CD4-positive, alpha-beta T cell treated with Interleukin-6 at 100 ng/mL for 8 hours (primary cell): ENCODE data around the gene OR5D13.

Source experiments
- DNase-seq: peaks from one replicate; pipeline ENCODE4 v3.0.0-alpha.2; 2020; ENCODE audit warnings: mixed read lengths, low spot score

Gene OR5D13, protein sequence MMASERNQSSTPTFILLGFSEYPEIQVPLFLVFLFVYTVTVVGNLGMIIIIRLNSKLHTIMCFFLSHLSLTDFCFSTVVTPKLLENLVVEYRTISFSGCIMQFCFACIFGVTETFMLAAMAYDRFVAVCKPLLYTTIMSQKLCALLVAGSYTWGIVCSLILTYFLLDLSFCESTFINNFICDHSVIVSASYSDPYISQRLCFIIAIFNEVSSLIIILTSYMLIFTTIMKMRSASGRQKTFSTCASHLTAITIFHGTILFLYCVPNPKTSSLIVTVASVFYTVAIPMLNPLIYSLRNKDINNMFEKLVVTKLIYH

DNA sequence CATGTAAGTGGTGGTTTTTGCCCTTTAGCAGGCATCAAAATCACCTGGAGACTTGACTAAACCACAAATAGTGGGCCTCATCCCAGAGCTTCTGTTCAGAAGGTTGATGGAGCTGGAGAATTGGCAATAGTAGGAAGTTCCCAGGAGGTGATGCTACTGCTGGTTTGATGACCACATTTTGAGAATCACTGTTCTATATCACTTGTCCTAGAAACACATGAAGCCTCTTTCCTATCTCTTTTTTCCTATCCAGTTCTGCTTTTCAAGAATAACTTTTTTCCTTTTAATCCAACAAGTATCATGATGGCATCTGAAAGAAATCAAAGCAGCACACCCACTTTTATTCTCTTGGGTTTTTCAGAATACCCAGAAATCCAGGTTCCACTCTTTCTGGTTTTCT lies at the start of gene OR5D13:
Gene OR5D13, plus strand, starts transcription at position 301 of the 400 bp plus-strand sequence. Its CDS starts 0 bp downstream, at position 301.
- DNase-seq, result no peak

DNA sequence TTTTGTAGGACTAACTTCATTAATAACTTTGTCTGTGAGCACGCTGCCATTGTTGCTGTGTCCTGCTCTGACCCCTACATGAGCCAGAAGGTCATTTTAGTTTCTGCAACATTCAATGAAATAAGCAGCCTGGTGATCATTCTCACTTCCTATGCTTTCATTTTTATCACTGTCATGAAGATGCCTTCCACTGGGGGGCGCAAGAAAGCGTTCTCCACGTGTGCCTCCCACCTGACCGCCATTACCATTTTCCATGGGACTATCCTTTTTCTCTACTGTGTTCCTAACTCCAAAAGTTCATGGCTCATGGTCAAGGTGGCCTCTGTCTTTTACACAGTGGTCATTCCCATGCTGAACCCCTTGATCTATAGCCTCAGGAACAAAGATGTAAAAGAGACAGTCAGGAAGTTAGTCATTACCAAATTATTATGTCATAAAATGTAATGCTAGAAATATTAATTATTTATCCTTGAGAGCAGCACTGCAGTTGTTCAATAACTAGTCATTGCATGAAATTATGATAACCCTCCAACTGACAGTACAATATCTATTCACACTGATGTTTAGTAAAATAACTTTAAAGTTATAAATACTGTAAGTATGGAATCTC lies 46.4 kb upstream of the OR5D13 start:
- no peak for DNase-seq

DNA sequence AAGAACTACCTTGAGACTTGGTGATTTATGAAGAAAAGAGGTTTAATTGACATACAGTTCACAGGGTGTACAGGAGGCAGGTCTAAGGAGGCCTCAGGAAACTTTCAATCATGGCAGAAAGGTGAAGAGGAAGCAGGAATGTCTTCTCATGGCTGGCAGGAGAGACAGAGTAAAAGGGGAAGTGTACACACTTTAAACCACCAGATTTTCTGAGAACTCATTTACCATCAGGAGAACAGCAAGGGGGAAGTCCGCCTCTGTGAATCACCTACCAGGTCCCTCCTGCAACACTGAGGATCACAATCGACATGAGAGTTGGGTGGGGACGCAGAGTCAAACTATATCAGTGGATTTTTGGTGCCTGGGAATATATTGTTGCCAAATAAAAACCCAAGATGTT lies 40.3 kb upstream of the OR5D13 start:
- no peak for DNase-seq

DNA sequence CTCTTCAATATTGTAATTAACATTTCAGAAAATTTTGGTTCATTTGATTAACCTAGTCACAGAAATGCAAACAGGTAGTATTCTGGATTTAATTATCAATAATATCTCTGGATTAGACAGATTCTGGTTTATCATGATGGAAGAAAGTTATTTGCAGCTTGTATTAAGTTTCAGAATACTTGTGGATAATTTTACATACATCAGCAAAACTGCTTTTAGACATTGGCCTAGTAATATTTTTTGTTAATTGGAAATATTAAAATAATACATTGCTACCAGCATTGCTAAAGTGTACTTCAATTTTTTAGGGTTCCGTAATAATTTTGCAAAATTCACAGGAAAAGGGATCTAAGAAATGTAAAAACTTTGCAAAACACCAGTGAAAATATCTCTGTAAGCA lies 18.4 kb downstream of the OR5D13 start:
- DNase-seq, result no peak

DNA sequence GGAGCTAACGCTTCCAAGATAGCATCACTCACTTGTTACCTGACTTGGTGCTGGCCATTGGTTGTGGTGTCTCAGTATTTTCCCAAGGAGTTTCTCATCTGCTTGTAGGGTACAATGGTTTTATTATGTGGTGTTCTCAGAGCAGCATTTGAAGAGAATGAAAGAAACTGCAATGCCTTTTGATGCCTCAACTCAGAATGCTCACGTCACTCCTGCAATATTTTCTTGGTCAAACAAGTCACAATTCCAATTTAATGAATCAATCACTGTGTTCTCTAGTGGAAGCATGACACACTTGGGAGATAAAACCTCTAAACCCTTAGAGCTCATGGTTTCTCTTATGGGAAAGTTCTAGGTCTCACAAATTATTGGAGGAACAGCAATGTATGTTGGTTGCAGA lies 20.1 kb downstream of the OR5D13 start:
- DNase-seq, result no peak

DNA sequence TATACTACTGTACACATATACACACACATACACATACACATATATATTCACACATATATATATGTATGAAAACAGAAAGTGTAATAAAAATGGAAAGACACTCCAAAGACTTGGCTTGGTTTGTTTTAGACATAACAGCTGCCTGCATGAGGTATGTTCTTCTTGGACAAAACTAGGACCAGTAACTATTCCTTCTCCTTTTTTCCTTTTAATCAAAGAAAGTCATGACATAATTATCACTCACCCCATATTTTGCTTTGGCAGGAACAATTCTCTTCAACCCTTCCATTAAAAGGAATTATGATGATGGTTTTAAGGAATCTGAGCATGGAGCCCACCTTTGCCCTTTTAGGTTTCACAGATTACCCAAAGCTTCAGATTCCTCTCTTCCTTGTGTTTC lies 22.0 kb downstream of the OR5D13 start, which contains the start of gene OR5D14:
Gene OR5D14, plus strand, starts transcription at position 301 of the 400 bp plus-strand sequence. Its CDS starts 0 bp downstream, at position 301.
- DNase-seq, result no peak

DNA sequence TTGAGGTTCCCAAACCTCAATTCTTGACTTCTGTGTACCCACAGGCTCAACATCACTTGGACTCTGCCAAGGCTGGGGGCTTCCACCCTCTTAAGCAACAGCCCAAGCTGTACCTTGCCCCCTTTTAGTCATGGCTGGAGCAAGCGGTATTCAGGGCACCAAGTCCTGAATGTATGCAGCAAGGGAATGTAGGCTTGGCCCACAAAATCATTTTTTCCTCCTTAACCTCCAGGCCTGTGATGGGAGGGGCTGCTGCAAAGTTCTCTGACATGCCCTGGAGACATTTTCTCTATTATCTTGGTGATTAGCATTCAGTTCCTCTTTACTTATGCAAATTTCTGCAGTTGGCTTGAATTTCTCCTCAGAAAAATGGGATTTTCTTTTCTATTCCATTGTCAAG lies 33.0 kb downstream of the OR5D13 start:
- DNase-seq, result no peak

DNA sequence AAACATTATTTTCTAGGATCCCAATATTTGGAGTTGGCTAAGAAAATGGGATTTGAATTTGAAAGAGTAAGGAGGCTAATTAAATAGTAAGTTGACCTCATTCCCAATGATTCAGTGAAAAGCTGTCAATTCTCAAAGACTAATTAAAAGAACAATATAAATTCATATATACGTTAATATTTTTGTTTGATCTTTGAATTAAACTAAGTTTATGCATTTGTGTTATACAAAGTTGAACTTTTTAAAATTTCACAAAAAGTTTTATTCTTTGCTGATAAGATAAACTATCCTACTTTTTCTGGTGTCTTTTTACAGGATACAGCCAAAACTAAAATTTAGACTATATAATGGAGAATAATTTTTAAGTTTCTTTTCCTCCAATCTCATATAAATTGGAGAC lies 37.8 kb downstream of the OR5D13 start, which contains the start of gene OR5L1:
Gene OR5L1, plus strand, starts transcription at position 301 of the 400 bp plus-strand sequence. CDS start 100 bp downstream, outside the sequence.
- DNase-seq, result no peak

DNA sequence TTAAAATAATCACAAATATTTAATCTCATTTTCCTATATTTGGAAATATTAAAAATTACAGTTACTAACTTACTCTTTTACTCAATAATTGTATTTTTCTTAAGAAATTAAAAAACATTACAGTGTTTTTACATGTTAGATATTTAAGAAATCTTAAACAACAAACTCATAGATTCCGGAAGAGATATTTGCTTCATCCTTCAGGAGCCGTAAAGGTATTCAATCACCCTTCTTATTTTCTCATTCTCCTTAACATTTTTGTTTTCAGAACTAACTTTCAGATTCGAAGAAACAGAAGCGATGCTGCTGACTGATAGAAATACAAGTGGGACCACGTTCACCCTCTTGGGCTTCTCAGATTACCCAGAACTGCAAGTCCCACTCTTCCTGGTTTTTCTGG lies 46.1 kb downstream of the OR5D13 start, which contains the start of gene OR5D18:
Gene OR5D18, plus strand, starts transcription at position 301 of the 400 bp plus-strand sequence. Its CDS starts 0 bp downstream, at position 301.
- DNase-seq, result no peak
